H9 (cell line): Measurements from ENCODE around the gene ELMO2. TPM values are rescaled to one million over a fixed set of nuclear protein-coding genes. Genes with fewer than 3 reads are reported as not detected.

Experiments used
- DNase-seq: peaks from one replicate; pipeline ENCODE4 v3.0.0-alpha.2; 2017
- H2AFZ ChIP-seq: one replicate; pipeline ENCODE4 v1.6.1; 2013; ENCODE audit warnings: mild to moderate bottlenecking, low read length, control low read depth, moderate library complexity
- H2AK5ac ChIP-seq: 2 replicates; pipeline ENCODE4 v1.6.1; 2013; ENCODE audit warnings: low read length, control low read depth, mixed read lengths; ENCODE audit not compliant: insufficient read length
- H2BK120ac ChIP-seq: one replicate; pipeline ENCODE4 v1.6.1; 2013; ENCODE audit warnings: low read depth, mild to moderate bottlenecking, low read length, control low read depth, inconsistent platforms; ENCODE audit not compliant: poor library complexity, severe bottlenecking
- H2BK12ac ChIP-seq: 2 replicates; pipeline ENCODE4 v1.6.1; 2013; ENCODE audit warnings: low read length, control low read depth, mixed read lengths, low read depth; ENCODE audit not compliant: insufficient read length
- H2BK15ac ChIP-seq: 2 replicates; pipeline ENCODE4 v1.6.1; 2013; ENCODE audit warnings: low read depth, low read length, control low read depth
- H2BK20ac ChIP-seq: one replicate; pipeline ENCODE4 v1.6.1; 2013; ENCODE audit warnings: low read depth, mild to moderate bottlenecking, low read length, control low read depth, inconsistent platforms; ENCODE audit not compliant: poor library complexity, severe bottlenecking
- H2BK5ac ChIP-seq: 2 replicates; pipeline ENCODE4 v1.6.1; 2013; ENCODE audit warnings: low read length, control low read depth, mixed read lengths; ENCODE audit not compliant: insufficient read length
- H3K14ac ChIP-seq: 2 replicates; pipeline ENCODE4 v1.6.1; 2013; ENCODE audit warnings: low read length, control low read depth; ENCODE audit not compliant: insufficient read depth
- H3K18ac ChIP-seq: 2 replicates; pipeline ENCODE4 v1.6.1; 2013; ENCODE audit warnings: low read depth, mild to moderate bottlenecking, mixed read lengths, low read length, control low read depth; ENCODE audit not compliant: insufficient read length
- H3K23ac ChIP-seq: 2 replicates; pipeline ENCODE4 v1.6.1; 2013; ENCODE audit warnings: low read length, control low read depth, mixed read lengths, low read depth; ENCODE audit not compliant: insufficient read length
- H3K23me2 ChIP-seq: 2 replicates; pipeline ENCODE4 v1.6.1; 2013; ENCODE audit warnings: low read depth, mild to moderate bottlenecking, mixed read lengths, low read length, control low read depth; ENCODE audit not compliant: insufficient read length, poor library complexity, severe bottlenecking
- H3K27ac ChIP-seq: 2 replicates; pipeline ENCODE4 v1.5.1; 2013; ENCODE audit warnings: low read length, control low read depth, mixed read lengths, low read depth; ENCODE audit not compliant: insufficient read length
- H3K27me3 ChIP-seq: 2 replicates; pipeline ENCODE4 v1.6.1; 2013; ENCODE audit warnings: low read length, control low read depth, inconsistent platforms; ENCODE audit not compliant: insufficient read depth
- H3K4ac ChIP-seq: 2 replicates; pipeline ENCODE4 v1.6.1; 2013; ENCODE audit warnings: low read depth, mild to moderate bottlenecking, control low read depth, inconsistent platforms, low read length, moderate library complexity
- H3K4me1 ChIP-seq: 2 replicates; pipeline ENCODE4 v1.6.1; 2013; ENCODE audit warnings: low read length, control low read depth, inconsistent platforms; ENCODE audit not compliant: insufficient read depth
- H3K4me2 ChIP-seq: 2 replicates; pipeline ENCODE4 v1.6.1; 2013; ENCODE audit warnings: low read length, control low read depth, mixed read lengths; ENCODE audit not compliant: insufficient read length, insufficient read depth
- H3K56ac ChIP-seq: 2 replicates; pipeline ENCODE4 v1.6.1; 2013; ENCODE audit warnings: low read depth, mild to moderate bottlenecking, mixed read lengths, low read length, control low read depth; ENCODE audit not compliant: insufficient read length
- H3K79me1 ChIP-seq: 2 replicates; pipeline ENCODE4 v1.6.1; 2013; ENCODE audit warnings: low read depth, mild to moderate bottlenecking, moderate library complexity, low read length, control low read depth, inconsistent platforms; ENCODE audit not compliant: insufficient read depth, poor library complexity, severe bottlenecking
- H3K79me2 ChIP-seq: 2 replicates; pipeline ENCODE4 v1.6.1; 2013; ENCODE audit warnings: low read length, control low read depth, inconsistent platforms; ENCODE audit not compliant: insufficient read depth
- H3K9ac ChIP-seq: 2 replicates; pipeline ENCODE4 v1.6.1; 2013; ENCODE audit warnings: low read length, control low read depth, mixed read lengths; ENCODE audit not compliant: insufficient read length; ENCODE audit errors: extremely low read depth
- H3K9me3 ChIP-seq: one replicate; pipeline ENCODE4 v1.6.1; 2013; ENCODE audit warnings: low read depth, low read length, inconsistent platforms; ENCODE audit not compliant: control insufficient read depth
- H3T11ph ChIP-seq: one replicate; pipeline ENCODE4 v1.6.1; 2013; ENCODE audit warnings: mild to moderate bottlenecking, low read length, control low read depth, inconsistent platforms
- H4K20me1 ChIP-seq: one replicate; pipeline ENCODE4 v1.6.1; 2013; ENCODE audit not compliant: control insufficient read depth, insufficient read length, insufficient read depth
- H4K5ac ChIP-seq: 2 replicates; pipeline ENCODE4 v1.6.1; 2013; ENCODE audit warnings: low read depth, mild to moderate bottlenecking, mixed read lengths, low read length, control low read depth; ENCODE audit not compliant: insufficient read length
- H4K8ac ChIP-seq: replicated peaks from 2 replicates; pipeline ENCODE4 v1.6.1; 2013; ENCODE audit warnings: low read length, control low read depth, mixed read lengths, low read depth; ENCODE audit not compliant: insufficient read length
- H4K91ac ChIP-seq: 2 replicates; pipeline ENCODE4 v1.6.1; 2013; ENCODE audit warnings: low read depth, mild to moderate bottlenecking, moderate library complexity, mixed read lengths, low read length, control low read depth; ENCODE audit not compliant: insufficient read length
- H3K27ac Mint-ChIP-seq, 3 experiments: 2 replicates in 2 of 3; 3 replicates in 1 of 3; pipeline ENCODE4 v1.8.0; 2020 to 2021; ENCODE audit warnings: mixed read lengths in 3 of 3, mild to moderate bottlenecking in 1 of 3, moderate library complexity in 1 of 3
- H3K27me3 Mint-ChIP-seq: 2 replicates; pipeline ENCODE4 v1.8.0; 2021; ENCODE audit warnings: low read depth, mild to moderate bottlenecking, moderate library complexity, mixed read lengths
- H3K36me3 Mint-ChIP-seq, 3 experiments: 2 replicates in 2 of 3; 3 replicates in 1 of 3; pipeline ENCODE4 v1.8.0; 2020 to 2021; ENCODE audit warnings: low read depth in 3 of 3, mixed read lengths in 3 of 3; ENCODE audit not compliant: insufficient read depth in 1 of 3
- H3K4me1 Mint-ChIP-seq, 2 experiments: 2 replicates each; pipeline ENCODE4 v1.8.0; 2020; ENCODE audit warnings: mixed read lengths in 2 of 2
- H3K4me3 Mint-ChIP-seq, 2 experiments: 2 replicates in 1 of 2; 3 replicates in 1 of 2; pipeline ENCODE4 v1.8.0; 2020 to 2021; ENCODE audit warnings: mild to moderate bottlenecking in 2 of 2, mixed read lengths in 2 of 2, moderate library complexity in 1 of 2
- H3K9me3 Mint-ChIP-seq, 2 experiments: 2 replicates in 1 of 2; 3 replicates in 1 of 2; pipeline ENCODE4 v1.8.0; 2020; ENCODE audit warnings: mild to moderate bottlenecking in 2 of 2, mixed read lengths in 2 of 2, moderate library complexity in 1 of 2
- CTCF ChIP-seq: fragments of 200-600 bp; sonication (generic); conservative IDR thresholded peaks from 3 replicates; pipeline ENCODE4 v1.8.0; 2021; ENCODE audit warnings: antibody characterized with exemption, mild to moderate bottlenecking
- WGBS: extraction: QIAGEN DNeasy Blood & Tissue Kit; methylation state at CpG from one replicate; pipeline ENCODE4 v1.1.7; 2013; ENCODE audit warnings: missing lambda C conversion rate, low lambda C conversion rate, mixed read lengths; ENCODE audit not compliant: insufficient read length; ENCODE audit errors: extremely low coverage; 5-methylcytosine and 5-hydroxymethylcytosine counted together
- total RNA-seq: library from RNA; stranded (reverse); gene quantifications from 2 replicates; pipeline ENCODE4 v1.2.1, GENCODE V29; 2021

ELMO2 gene
- total RNA-seq, 1 experiment from 2014 or later, result 32.5 TPM

GRCh38 chr20:46346770-46347169, 59.6 kb downstream of the ELMO2 start:
- no peak overlapping the region; a peak in 1 of 7 replicates for H3K27ac Mint-ChIP-seq
- Histone ChIP-seq H4K91ac (no peak overlapping the region), H2AFZ (no peak overlapping the region), H3K23ac (no peak overlapping the region), H2BK120ac (no peak overlapping the region), H2BK20ac (no peak overlapping the region), H3K79me2 (no peaks in the 10 kb centered on the region), H3K56ac (no peak overlapping the region), H2BK5ac (no peak overlapping the region), H3K9me3 (no peaks in the 10 kb centered on the region), H3K27ac (no peak overlapping the region), H2AK5ac (no peak overlapping the region), H3K14ac (no peak overlapping the region), H3K23me2 (no peaks in the 10 kb centered on the region), H4K20me1 (no peaks in the 10 kb centered on the region), H3T11ph (no peak overlapping the region), H3K79me1 (no peaks in the 10 kb centered on the region), H3K27me3 (no peaks in the 10 kb centered on the region; the same call in 1 of the 2 replicates), H3K18ac (no peak overlapping the region), H2BK12ac (no peak overlapping the region), H3K4me2 (no peak overlapping the region), H2BK15ac (no peak overlapping the region), H4K5ac (no peak overlapping the region), H4K8ac (no peak overlapping the region), H3K4me1 (no peaks in the 10 kb centered on the region; the same call in 1 of the 2 replicates), H3K9ac (no peak overlapping the region), H3K4ac (no peak overlapping the region)
- H3K36me3 Mint-ChIP-seq, result peaks cover 6 to 17% (median 16%) of the 10 kb centered on the region in 3 experiments
- no peaks in the 10 kb centered on the region for H3K9me3 Mint-ChIP-seq
- peaks cover 37 to 61% of the 10 kb centered on the region in 2 experiments for H3K4me1 Mint-ChIP-seq
- DNase-seq, result no peak
- TF ChIP-seq CTCF, result no peak
- H3K4me3 Mint-ChIP-seq, result no peak overlapping the region
- peaks cover 43% of the 10 kb centered on the region for H3K27me3 Mint-ChIP-seq
- WGBS, result no CpG with 5 or more reads among the region's 8 CpGs
